BLaER1 (cell line): Measurements from ENCODE around the gene NEGR1.

Experiments
- H3K27ac ChIP-seq: shearing (Covaris generic); formaldehyde crosslinking; 2 replicates; pipeline ENCODE4 v1.8.1; 2022
- H3K27me3 ChIP-seq: shearing (Covaris generic); formaldehyde crosslinking; 2 replicates; pipeline ENCODE4 v1.8.1; 2022
- H3K36me3 ChIP-seq: shearing (Covaris generic); formaldehyde crosslinking; 2 replicates; pipeline ENCODE4 v1.8.1; 2022
- H3K4me1 ChIP-seq: shearing (Covaris generic); formaldehyde crosslinking; 2 replicates; pipeline ENCODE4 v1.8.1; 2022
- H3K4me2 ChIP-seq: shearing (Covaris generic); formaldehyde crosslinking; 2 replicates; pipeline ENCODE4 v1.8.1; 2022
- H3K4me3 ChIP-seq: shearing (Covaris generic); formaldehyde crosslinking; 2 replicates; pipeline ENCODE4 v1.8.1; 2022
- H3K9ac ChIP-seq: shearing (Covaris generic); formaldehyde crosslinking; 2 replicates; pipeline ENCODE4 v1.8.1; 2022
- H3K9me3 ChIP-seq: shearing (Covaris generic); formaldehyde crosslinking; 2 replicates; pipeline ENCODE4 v1.8.1; 2022
- H4K20me1 ChIP-seq: shearing (Covaris generic); formaldehyde crosslinking; 2 replicates; pipeline ENCODE4 v1.8.1; 2022
- Cebpa-rat ChIP-seq: shearing (Covaris generic); IDR thresholded peaks from 2 replicates; pipeline ENCODE4 v1.8.1; 2022

NEGR1 gene

GRCh38 chr1:72060466-72061245, 221.7 kb downstream of the NEGR1 start:
- TF ChIP-seq Cebpa-rat: no peak
- H3K27me3 ChIP-seq: no peaks in the 10 kb centered on the region
- no peaks in the 10 kb centered on the region for H4K20me1 ChIP-seq
- H3K9me3 ChIP-seq: no peaks in the 10 kb centered on the region
- no peaks in the 10 kb centered on the region for H3K36me3 ChIP-seq
- H3K4me2 ChIP-seq: no peak overlapping the region
- H3K4me3 ChIP-seq: no peak overlapping the region
- no peaks in the 10 kb centered on the region for H3K4me1 ChIP-seq
- no peak overlapping the region for H3K9ac ChIP-seq
- H3K27ac ChIP-seq: no peak overlapping the region

- Histone ChIP-seq H3K27me3 (no peaks in the 10 kb centered on the region), H3K9ac (no peak overlapping the region), H3K4me3 (no peak overlapping the region), H3K4me1 (no peaks in the 10 kb centered on the region), H3K4me2 (no peak overlapping the region), H4K20me1 (no peaks in the 10 kb centered on the region), H3K36me3 (no peaks in the 10 kb centered on the region), H3K27ac (no peak overlapping the region), H3K9me3 (no peaks in the 10 kb centered on the region)
- no peak for TF ChIP-seq Cebpa-rat
Measured at GRCh38 chr1:72056516-72056915, 225.8 kb downstream of the NEGR1 start.

- H3K27me3 ChIP-seq: no peaks in the 10 kb centered on the region
- no peak overlapping the region for H3K27ac ChIP-seq
Measured at GRCh38 chr1:72051538-72051937, 230.8 kb downstream of the NEGR1 start.

GRCh38 chr1:72050551-72050950, 231.8 kb downstream of the NEGR1 start:
- no peak overlapping the region for H3K4me3 ChIP-seq
- H3K27me3 ChIP-seq: no peaks in the 10 kb centered on the region
- H3K9ac ChIP-seq: no peak overlapping the region
- H3K4me2 ChIP-seq: no peak overlapping the region
- no peak for TF ChIP-seq Cebpa-rat
- no peaks in the 10 kb centered on the region for H3K4me1 ChIP-seq
- H3K27ac ChIP-seq: no peak overlapping the region
- H4K20me1 ChIP-seq: no peaks in the 10 kb centered on the region
- no peaks in the 10 kb centered on the region for H3K36me3 ChIP-seq
- no peaks in the 10 kb centered on the region for H3K9me3 ChIP-seq

More at GRCh38 chr1:72051538-72051937, 230.8 kb downstream of the NEGR1 start:
- Histone ChIP-seq H3K4me1 (no peaks in the 10 kb centered on the region), H3K4me3 (no peak overlapping the region), H3K4me2 (no peak overlapping the region), H3K9me3 (no peaks in the 10 kb centered on the region), H4K20me1 (no peaks in the 10 kb centered on the region), H3K9ac (no peak overlapping the region), H3K36me3 (no peaks in the 10 kb centered on the region)
- TF ChIP-seq Cebpa-rat: no peak

GRCh38 chr1:72037745-72038343, 244.5 kb downstream of the NEGR1 start:
- no peak overlapping the region for H3K4me2 ChIP-seq
- no peaks in the 10 kb centered on the region for H4K20me1 ChIP-seq
- H3K9ac ChIP-seq: no peak overlapping the region
- H3K9me3 ChIP-seq: peaks cover 6% of the 10 kb centered on the region; the same call in 1 of the 2 replicates
- no peaks in the 10 kb centered on the region for H3K4me1 ChIP-seq
- no peaks in the 10 kb centered on the region for H3K36me3 ChIP-seq
- H3K4me3 ChIP-seq: no peak overlapping the region
- TF ChIP-seq Cebpa-rat: no peak
- no peak overlapping the region for H3K27ac ChIP-seq
- H3K27me3 ChIP-seq: no peaks in the 10 kb centered on the region

GRCh38 chr1:72034827-72035226, 247.5 kb downstream of the NEGR1 start:
- Histone ChIP-seq H3K9ac (no peak overlapping the region), H3K27me3 (no peaks in the 10 kb centered on the region), H4K20me1 (no peaks in the 10 kb centered on the region), H3K36me3 (no peaks in the 10 kb centered on the region), H3K27ac (no peak overlapping the region), H3K9me3 (peaks cover 6% of the 10 kb centered on the region; the same call in 1 of the 2 replicates), H3K4me3 (no peak overlapping the region), H3K4me2 (no peak overlapping the region), H3K4me1 (no peaks in the 10 kb centered on the region)
- TF ChIP-seq Cebpa-rat: no peak

- no peak overlapping the region for H3K4me3 ChIP-seq
- H4K20me1 ChIP-seq: no peaks in the 10 kb centered on the region
- H3K27me3 ChIP-seq: no peaks in the 10 kb centered on the region
- H3K36me3 ChIP-seq: no peaks in the 10 kb centered on the region
- H3K4me1 ChIP-seq: no peaks in the 10 kb centered on the region
- H3K9me3 ChIP-seq: no peaks in the 10 kb centered on the region
- TF ChIP-seq Cebpa-rat: no peak
- no peak overlapping the region for H3K27ac ChIP-seq
- no peak overlapping the region for H3K9ac ChIP-seq
- no peak overlapping the region for H3K4me2 ChIP-seq
Measured at GRCh38 chr1:72023063-72023930, 259.0 kb downstream of the NEGR1 start.

- Histone ChIP-seq H3K9ac (no peak overlapping the region), H4K20me1 (no peaks in the 10 kb centered on the region), H3K36me3 (no peaks in the 10 kb centered on the region), H3K27me3 (no peaks in the 10 kb centered on the region), H3K27ac (no peak overlapping the region), H3K4me2 (no peak overlapping the region), H3K9me3 (no peaks in the 10 kb centered on the region), H3K4me1 (no peaks in the 10 kb centered on the region), H3K4me3 (no peak overlapping the region)
- no peak for TF ChIP-seq Cebpa-rat
Measured at GRCh38 chr1:72018562-72018961, 263.8 kb downstream of the NEGR1 start.

GRCh38 chr1:72015006-72015405, 267.3 kb downstream of the NEGR1 start:
- Histone ChIP-seq H3K36me3 (no peaks in the 10 kb centered on the region), H4K20me1 (no peaks in the 10 kb centered on the region), H3K4me2 (no peak overlapping the region), H3K4me3 (no peak overlapping the region), H3K4me1 (no peaks in the 10 kb centered on the region; the same call in 1 of the 2 replicates), H3K9ac (no peak overlapping the region), H3K27me3 (no peaks in the 10 kb centered on the region), H3K9me3 (no peaks in the 10 kb centered on the region), H3K27ac (no peak overlapping the region)
- TF ChIP-seq Cebpa-rat: no peak

- no peaks in the 10 kb centered on the region for H4K20me1 ChIP-seq
- no peaks in the 10 kb centered on the region; the same call in 1 of the 2 replicates for H3K4me1 ChIP-seq
- H3K36me3 ChIP-seq: no peaks in the 10 kb centered on the region
- H3K27me3 ChIP-seq: no peaks in the 10 kb centered on the region
- no peak for TF ChIP-seq Cebpa-rat
- H3K4me2 ChIP-seq: no peak overlapping the region
- no peak overlapping the region for H3K4me3 ChIP-seq
- H3K27ac ChIP-seq: no peak overlapping the region
- no peak overlapping the region for H3K9ac ChIP-seq
- H3K9me3 ChIP-seq: no peaks in the 10 kb centered on the region
Measured at GRCh38 chr1:72013161-72013560, 269.2 kb downstream of the NEGR1 start.
